ENCODE results near the gene SSBP2. TPM values are rescaled to one million over a fixed set of nuclear protein-coding genes. Genes with fewer than 3 reads are reported as not detected.

Gene SSBP2
- total and polyA plus RNA-seq, 2 donors (not counting 1 experiment from before 2014, with no cell fraction given): 44.4 to 63.1 TPM

DNA sequence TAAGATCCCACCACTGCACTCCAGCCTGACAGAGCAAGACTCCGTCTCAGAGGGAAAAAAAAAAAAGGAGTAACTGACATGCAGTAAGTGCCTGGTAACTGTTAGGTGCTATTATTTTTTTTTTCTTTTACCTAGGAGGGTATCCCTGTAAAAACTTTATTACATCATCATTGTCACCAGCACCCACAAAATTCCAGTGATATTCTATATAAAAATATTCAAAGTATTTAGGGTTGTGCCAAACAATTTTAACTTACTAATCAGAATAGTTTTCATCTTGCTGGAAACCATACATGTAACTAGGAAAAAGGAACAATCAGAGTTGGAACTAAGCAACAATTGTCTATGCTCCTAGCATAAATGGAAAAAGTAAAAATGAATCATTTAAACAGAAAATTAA lies 112.4 kb downstream of the SSBP2 start:
- H2AFZ ChIP-seq (ENCODE audit: low read length): no peak overlapping the region
- peak in 1 of 2 donors; percentile 61 for DNase-seq (ENCODE audit: low read depth in 2 of 2)

DNA sequence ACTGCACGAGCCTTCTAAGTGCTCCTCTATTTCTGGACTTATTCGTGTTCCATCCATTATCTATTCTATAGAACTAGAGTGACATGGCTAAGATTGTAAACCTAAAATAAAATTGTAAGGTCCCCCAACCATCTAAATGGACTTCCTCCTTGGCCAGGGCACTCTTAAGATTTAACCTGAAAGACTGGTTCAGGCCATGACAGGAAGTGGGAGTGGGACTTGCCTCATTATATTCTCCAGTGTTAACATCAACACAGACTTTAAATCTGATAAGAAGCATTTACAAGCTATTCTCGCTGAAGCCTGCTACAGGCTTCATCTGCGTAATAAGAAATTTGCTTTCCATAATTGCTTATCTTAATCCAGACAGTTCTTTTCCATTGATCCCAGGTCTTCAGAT lies 117.0 kb downstream of the SSBP2 start:
- H3K27ac ChIP-seq (ENCODE audit: insufficient read depth, low read length): no peak overlapping the region
- no peaks in the 10 kb centered on the region for H3K4me1 ChIP-seq (ENCODE audit: control insufficient read depth, extremely low read depth, insufficient read depth, low read length)
- H3K4me3 ChIP-seq (replicated peaks in 1 of 4; ENCODE audit: control extremely low read depth in 1 of 4, insufficient read depth in 1 of 4, low read depth in 3 of 4, low read length in 4 of 4): no peak overlapping the region
- H4K20me1 ChIP-seq (ENCODE audit: control insufficient read depth, extremely low read depth, insufficient read depth, low read length): no peaks in the 10 kb centered on the region
- no peaks in the 10 kb centered on the region for H3K36me3 ChIP-seq (ENCODE audit: control insufficient read depth, insufficient read depth, low read length)
- no peaks in the 10 kb centered on the region for H3K79me2 ChIP-seq (ENCODE audit: control insufficient read depth, insufficient read depth, low read length)
- H2AFZ ChIP-seq (ENCODE audit: low read length): no peak overlapping the region
- H3K9me3 ChIP-seq (ENCODE audit: control insufficient read depth, insufficient read depth, low read depth, low read length): no peaks in the 10 kb centered on the region
- no peak overlapping the region for H3K4me2 ChIP-seq (ENCODE audit: extremely low read depth, insufficient read depth, low read length)
- no peak for DNase-seq (ENCODE audit: low read depth in 2 of 2)
- H3K9ac ChIP-seq (ENCODE audit: insufficient read depth, low read length): no peak overlapping the region
- no peak for TF ChIP-seq EZH2 (IDR thresholded peaks at IDR 0.05; ENCODE audit: low read length, missing control alignments)
- no peak for TF ChIP-seq CTCF (conservative IDR thresholded peaks at IDR 0.05 in 1 of 2, IDR thresholded peaks at IDR 0.05 in 1 of 2; ENCODE audit: low read depth in 1 of 2, low read length in 2 of 2)
- no peaks in the 10 kb centered on the region for H3K27me3 ChIP-seq (ENCODE audit: control insufficient read depth, insufficient read depth, low read length)

More for the DNA sequence above, 112.4 kb downstream of the SSBP2 start:
- Histone ChIP-seq H3K9me3 (ENCODE audit: control insufficient read depth, insufficient read depth, low read depth, low read length) (no peaks in the 10 kb centered on the region), H4K20me1 (ENCODE audit: control insufficient read depth, extremely low read depth, insufficient read depth, low read length) (no peaks in the 10 kb centered on the region), H3K36me3 (ENCODE audit: control insufficient read depth, insufficient read depth, low read length) (no peaks in the 10 kb centered on the region), H3K4me3 (replicated peaks in 1 of 4; ENCODE audit: control extremely low read depth in 1 of 4, insufficient read depth in 1 of 4, low read depth in 3 of 4, low read length in 4 of 4) (no peak overlapping the region), H3K27me3 (ENCODE audit: control insufficient read depth, insufficient read depth, low read length) (no peaks in the 10 kb centered on the region), H3K4me2 (ENCODE audit: extremely low read depth, insufficient read depth, low read length) (peak overlapping the region; percentile 2), H3K4me1 (ENCODE audit: control insufficient read depth, extremely low read depth, insufficient read depth, low read length) (peaks cover 3% of the 10 kb centered on the region), H3K9ac (ENCODE audit: insufficient read depth, low read length) (no peak overlapping the region), H3K27ac (ENCODE audit: insufficient read depth, low read length) (no peak overlapping the region), H3K79me2 (ENCODE audit: control insufficient read depth, insufficient read depth, low read length) (no peaks in the 10 kb centered on the region)
- TF ChIP-seq CTCF (conservative IDR thresholded peaks at IDR 0.05 in 1 of 2, IDR thresholded peaks at IDR 0.05 in 1 of 2; ENCODE audit: low read depth in 1 of 2, low read length in 2 of 2): no peak
- no peak for TF ChIP-seq EZH2 (IDR thresholded peaks at IDR 0.05; ENCODE audit: low read length, missing control alignments)

DNA sequence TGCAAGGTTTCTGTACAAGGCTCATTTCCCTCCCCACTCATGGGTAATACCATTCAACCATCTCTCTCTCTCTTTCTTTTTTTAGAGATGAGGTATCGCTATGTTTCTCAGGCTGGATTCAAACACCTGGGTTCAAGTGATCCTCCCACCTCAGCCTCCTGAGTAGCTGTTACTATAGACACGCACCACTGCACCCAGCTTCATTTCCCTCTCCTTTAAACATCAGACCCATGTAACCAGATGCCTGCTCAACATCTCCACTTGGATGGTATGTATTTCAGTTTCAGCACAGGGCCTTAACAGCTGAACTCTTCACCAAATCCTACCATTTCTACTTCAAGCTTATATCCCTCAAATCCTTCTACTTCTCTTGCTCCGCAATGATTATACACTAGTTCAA lies 117.4 kb downstream of the SSBP2 start:
- Histone ChIP-seq H3K4me2 (ENCODE audit: extremely low read depth, insufficient read depth, low read length) (no peak overlapping the region), H4K20me1 (ENCODE audit: control insufficient read depth, extremely low read depth, insufficient read depth, low read length) (no peaks in the 10 kb centered on the region)
- TF ChIP-seq CTCF (conservative IDR thresholded peaks at IDR 0.05 in 1 of 2, IDR thresholded peaks at IDR 0.05 in 1 of 2; ENCODE audit: low read depth in 1 of 2, low read length in 2 of 2): no peak
- TF ChIP-seq EZH2 (IDR thresholded peaks at IDR 0.05; ENCODE audit: low read length, missing control alignments): no peak

More for the DNA sequence above, 117.4 kb downstream of the SSBP2 start:
- Histone ChIP-seq H3K9ac (ENCODE audit: insufficient read depth, low read length) (no peak overlapping the region), H3K4me1 (ENCODE audit: control insufficient read depth, extremely low read depth, insufficient read depth, low read length) (no peaks in the 10 kb centered on the region), H2AFZ (ENCODE audit: low read length) (no peak overlapping the region), H3K9me3 (ENCODE audit: control insufficient read depth, insufficient read depth, low read depth, low read length) (no peaks in the 10 kb centered on the region), H3K4me3 (replicated peaks in 1 of 4; ENCODE audit: control extremely low read depth in 1 of 4, insufficient read depth in 1 of 4, low read depth in 3 of 4, low read length in 4 of 4) (no peak overlapping the region), H3K27ac (ENCODE audit: insufficient read depth, low read length) (no peak overlapping the region), H3K27me3 (ENCODE audit: control insufficient read depth, insufficient read depth, low read length) (no peaks in the 10 kb centered on the region), H3K36me3 (ENCODE audit: control insufficient read depth, insufficient read depth, low read length) (no peaks in the 10 kb centered on the region), H3K79me2 (ENCODE audit: control insufficient read depth, insufficient read depth, low read length) (no peaks in the 10 kb centered on the region)
- no peak for DNase-seq (ENCODE audit: low read depth in 2 of 2)
